ENCODE results near the gene WIPI1.

WIPI1 gene

DNA sequence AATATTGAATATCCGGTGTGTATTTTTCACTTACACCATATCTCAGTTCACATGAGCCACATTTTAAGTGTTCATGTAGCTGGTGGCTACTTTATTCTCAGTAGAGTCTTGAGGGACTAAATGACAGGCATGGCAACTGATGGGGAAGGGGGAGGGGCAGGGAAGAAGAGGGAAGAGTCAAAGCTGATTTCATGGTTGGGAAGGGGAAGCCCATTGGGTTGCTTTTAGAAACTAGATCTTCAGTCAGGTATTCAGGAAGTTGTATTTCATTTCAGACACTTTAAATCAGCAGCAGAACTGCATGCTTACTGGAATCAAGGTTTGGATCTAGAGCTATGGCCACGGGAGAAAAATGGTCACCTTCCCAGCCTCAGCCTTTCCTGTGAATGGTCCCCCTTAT is 2.9 kb upstream of the WIPI1 start:
- no peak for DNase-seq

DNA sequence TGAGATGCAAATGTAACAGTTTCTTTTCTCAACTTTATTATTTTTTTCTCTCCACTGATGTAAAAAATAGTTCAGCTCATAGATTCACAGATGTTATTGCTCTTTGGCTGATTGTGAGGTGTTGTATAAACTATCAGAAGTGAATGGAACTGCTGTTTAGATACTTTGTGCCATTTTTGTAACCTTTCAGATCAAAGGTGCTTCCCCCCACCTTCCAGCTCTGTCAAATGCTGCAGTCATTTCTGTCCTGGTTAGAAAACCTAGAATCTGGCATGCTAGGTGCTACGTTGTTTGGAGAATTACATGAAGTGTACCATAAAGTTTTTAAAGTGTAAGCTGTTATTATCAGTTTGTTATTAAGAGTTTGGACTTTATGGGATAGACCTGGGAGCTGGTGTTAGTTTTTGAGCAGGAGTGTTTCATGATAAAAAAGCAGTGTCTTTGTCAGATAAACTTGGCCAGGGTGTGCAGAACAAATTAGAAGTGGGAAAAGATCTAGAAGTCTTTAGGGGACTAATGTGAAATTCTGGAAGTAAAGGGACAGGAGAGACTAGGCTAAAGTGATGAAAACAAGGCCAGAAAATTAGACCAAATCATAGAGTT is 1.8 kb upstream of the WIPI1 start:
- no peak for DNase-seq

DNA sequence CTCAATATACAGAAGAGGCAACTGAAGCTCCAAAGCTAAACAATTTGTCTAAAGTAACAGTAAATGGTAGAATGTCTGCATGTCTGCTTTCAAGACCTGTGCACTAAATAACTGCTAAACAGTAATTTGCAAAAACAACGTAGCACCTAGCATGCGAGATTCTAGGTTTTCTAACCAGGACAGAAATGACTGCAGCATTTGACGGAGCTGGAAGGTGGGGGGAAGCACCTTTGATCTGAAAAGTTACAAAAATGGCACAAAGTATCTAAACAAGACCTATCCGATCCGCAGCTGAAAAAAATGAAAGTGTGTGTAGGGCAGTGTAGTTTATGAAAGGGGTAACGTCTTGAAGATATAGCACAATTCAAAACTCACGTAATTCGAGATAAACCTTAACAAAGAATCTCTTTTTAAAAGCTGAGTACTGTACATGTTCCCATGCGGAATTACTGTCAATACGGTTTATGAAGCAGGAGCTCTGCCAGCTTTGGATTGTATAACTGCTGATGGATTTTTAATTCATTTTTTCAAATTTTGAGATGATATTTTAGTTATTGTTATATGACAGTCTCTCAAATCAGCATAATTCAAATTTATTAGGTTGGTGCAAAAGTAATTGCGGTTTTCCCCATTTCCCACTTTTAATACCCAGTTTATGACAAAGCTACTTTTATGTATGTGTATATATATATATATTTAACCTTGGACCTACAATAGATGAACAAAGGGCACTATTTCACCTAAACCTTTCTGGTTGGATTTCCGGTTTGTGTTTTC is 1.2 kb upstream of the WIPI1 start:
- no peak for DNase-seq

DNA sequence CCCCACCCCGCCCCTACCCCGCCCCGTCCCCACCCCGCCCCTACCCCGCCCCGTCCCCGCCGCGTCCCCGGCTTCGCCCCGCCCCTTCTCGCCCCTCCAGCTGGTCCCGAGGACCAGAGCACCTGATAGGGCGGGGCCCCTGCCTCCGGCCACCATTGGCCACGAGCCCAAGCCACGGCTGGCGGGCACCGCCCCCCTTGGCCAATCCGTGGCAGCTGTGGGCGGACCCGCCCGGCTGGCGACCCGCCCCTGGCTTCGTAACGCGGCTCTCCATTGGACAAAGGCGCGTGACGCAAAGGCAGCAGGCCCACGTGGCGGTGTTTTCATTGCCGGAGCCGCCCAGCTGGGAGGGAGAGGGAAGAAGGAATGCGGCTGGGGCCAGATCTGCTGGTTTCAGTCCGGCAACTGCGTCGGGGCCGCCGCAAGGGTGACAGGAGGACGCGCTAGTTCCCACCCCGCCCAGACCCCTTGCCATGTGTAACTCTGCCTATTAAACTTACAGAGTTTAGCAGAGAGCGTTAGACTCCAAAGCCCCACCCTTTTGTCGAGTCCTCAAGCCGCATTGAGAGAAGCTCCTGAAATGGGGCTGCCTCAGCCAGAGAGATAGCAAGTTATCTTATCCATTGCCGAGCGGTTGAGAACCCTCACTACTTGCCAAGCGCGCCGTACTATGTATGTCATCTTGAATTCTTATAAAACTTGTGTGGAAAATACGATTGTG is 403 bp upstream of the WIPI1 start:
- DNase-seq, result peak; percentile 98 to 99

- no peak for DNase-seq
Observed at GRCh38 chr17:68456339-68457167, 743 bp downstream of the WIPI1 start.

GRCh38 chr17:68455901-68456338 is 1.4 kb downstream of the WIPI1 start:
- no peak for DNase-seq

- DNase-seq, result no peak
Observed at GRCh38 chr17:68453991-68454665, 3.2 kb downstream of the WIPI1 start.

GRCh38 chr17:68452724-68453290 is 4.5 kb downstream of the WIPI1 start:
- DNase-seq, result no peak

DNA sequence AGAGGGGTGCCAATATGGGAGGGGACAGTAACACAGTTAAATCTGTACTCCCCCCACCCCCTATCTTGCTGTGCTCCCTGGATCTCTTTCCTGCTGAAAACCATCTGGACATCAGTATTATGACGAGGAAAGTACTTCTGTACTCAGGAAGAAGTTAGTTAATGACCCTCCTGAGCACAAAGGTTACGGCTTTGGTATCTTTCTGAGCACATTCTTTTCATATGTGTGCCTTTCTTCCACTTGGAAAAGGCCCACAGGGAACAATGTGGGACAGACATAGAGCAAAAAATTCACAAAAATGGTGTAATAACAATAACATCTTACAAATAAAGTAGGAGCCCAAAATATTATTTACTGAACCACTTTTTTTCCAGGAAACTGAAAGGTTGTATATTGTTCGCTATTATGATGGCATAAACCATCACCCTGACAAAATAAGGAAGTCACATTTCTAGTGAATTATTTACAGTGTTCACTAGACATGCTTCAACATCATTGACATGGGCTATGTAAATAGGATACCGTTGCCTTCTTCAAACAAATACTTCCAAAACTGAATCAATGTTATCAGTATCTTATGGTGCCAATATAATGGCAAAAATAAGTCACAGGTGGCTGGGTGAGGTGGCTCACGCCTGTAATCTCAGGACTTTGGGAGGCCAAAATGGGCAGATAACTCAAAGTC is 5.5 kb downstream of the WIPI1 start:
- no peak for DNase-seq

DNA sequence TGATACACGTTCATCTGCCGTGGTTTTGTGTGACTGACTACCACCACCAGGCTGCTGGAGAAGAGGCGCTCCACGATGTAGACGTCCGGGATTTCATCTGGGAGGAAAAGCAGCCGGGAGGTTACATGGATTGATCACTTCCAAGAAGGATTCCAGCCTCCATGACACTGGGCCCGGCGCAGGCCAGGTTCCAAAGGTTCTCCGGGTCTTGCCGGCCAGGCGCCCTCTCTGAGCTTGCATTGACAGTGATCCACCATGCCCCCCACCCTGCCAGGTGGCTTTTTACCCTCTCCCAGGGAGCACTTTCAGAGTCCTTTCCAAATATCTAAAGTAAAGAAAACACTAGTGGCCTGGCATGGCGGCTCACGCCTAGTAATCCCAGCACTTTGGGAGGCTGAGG is 6.5 kb downstream of the WIPI1 start:
- DNase-seq, result no peak

DNA sequence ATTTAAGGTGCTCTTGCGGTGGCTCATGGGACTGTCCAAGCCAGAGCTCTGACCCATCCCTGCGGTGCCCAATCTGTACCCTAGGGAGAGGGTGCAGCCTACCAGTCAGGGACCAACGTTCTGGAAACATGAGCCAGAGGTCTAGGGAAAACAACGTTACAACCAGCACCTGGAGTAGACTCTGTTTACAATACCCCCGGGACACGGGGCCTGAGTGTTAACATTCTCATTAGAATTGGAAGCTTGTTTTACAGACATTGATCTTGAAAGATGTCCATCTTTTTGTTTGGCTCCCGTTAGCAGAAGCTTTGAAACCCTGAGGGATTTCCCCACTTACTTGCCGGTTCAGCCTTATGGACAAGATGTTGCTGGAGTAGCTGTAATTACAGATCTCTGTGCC is 6.9 kb downstream of the WIPI1 start:
- DNase-seq, result no peak

GRCh38 chr17:68449021-68449739 is 8.1 kb downstream of the WIPI1 start:
- DNase-seq, result no peak

GRCh38 chr17:68446626-68447041 is 10.7 kb downstream of the WIPI1 start:
- DNase-seq, result no peak

- no peak for DNase-seq
Observed at GRCh38 chr17:68445671-68446070, 11.6 kb downstream of the WIPI1 start.

DNA sequence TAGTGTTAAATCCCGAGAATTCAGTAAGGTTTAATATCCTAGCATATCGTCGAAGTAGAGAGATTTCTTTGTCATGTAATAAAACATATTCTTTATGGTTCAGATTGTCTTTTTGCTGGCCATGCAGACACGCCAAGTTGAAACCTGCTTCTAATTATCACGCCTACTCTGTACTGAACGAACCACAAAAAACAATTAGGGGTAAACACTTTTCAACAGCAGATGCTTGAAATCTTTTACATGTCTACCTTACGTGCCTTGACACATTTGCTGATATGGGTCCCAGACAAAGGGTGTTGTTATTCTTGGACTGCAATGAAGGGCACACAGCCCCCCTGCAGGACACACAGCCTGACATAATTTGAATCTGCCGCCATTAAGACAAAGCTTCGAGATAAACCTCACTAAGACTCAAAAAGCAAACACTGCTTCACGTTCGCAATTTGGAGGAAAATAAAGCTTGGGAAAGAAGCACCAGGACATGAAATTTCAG is 13.3 kb downstream of the WIPI1 start:
- no peak for DNase-seq

- DNase-seq, result no peak
Observed at GRCh38 chr17:68441070-68441770, 16.1 kb downstream of the WIPI1 start.

- no peak for DNase-seq
Observed at GRCh38 chr17:68440526-68440925, 16.8 kb downstream of the WIPI1 start.

DNA sequence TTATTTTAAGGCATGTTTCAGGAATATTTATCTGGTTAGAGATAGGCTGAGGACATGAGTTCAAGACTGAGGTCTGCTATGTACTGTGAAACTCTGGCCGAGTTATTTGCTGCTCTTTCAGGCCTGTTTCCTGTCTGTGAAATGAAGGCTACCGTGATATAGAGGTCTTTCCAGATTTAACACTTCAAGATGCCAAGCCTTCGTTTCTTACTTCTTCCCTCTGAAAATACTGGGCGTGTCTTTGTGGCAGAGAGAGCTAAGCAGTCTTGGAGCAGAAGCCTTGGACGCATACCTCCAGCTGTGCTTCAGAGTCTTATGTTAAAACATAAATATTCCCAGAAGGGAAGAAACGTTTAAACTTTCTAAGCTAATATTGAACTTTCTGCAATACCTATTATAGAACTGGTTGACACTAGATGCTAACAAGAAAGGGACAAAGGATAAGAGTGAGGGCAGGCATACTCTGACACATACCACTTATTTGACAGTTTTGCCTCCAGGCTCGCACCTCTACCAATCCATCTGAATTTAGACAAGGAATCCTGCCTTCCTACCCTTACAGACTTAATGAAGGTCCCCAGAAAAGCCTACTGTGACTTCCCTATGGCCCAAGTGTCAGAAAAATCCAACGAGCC is 17.5 kb downstream of the WIPI1 start:
- no peak for DNase-seq

Data from activated T-cell treated with anti-CD3 and anti-CD28 coated beads, Interleukin-2, amount 50 U/mL, for 48 hours (primary cell).